ENCODE measurements around the gene ARHGEF17.
A peak's percentile ranks its signal among the peaks of the same experiment; 100 is the strongest.

Gene ARHGEF17

GRCh38 chr11:73291196-73291595 lies 16.9 kb upstream of the ARHGEF17 start:
- no peak for DNase-seq (ENCODE audit: low read depth in 1 of 2, low spot score in 1 of 2)

GRCh38 chr11:73291781-73292524 lies 16.1 kb upstream of the ARHGEF17 start:
- no peak for DNase-seq (ENCODE audit: low read depth in 1 of 2, low spot score in 1 of 2)

- DNase-seq (ENCODE audit: low read depth in 1 of 2, low spot score in 1 of 2) = no peak
Measured at GRCh38 chr11:73292525-73292894, 15.6 kb upstream of the ARHGEF17 start.

GRCh38 chr11:73293356-73293936 lies 14.6 kb upstream of the ARHGEF17 start:
- no peak for DNase-seq (ENCODE audit: low read depth in 1 of 2, low spot score in 1 of 2)

- DNase-seq (ENCODE audit: low read depth in 1 of 2, low spot score in 1 of 2) = no peak
Measured at GRCh38 chr11:73294604-73295003, 13.5 kb upstream of the ARHGEF17 start.

- DNase-seq (ENCODE audit: low read depth in 1 of 2, low spot score in 1 of 2) = peak; percentile 56 to 77
Measured at GRCh38 chr11:73295241-73295995, 12.7 kb upstream of the ARHGEF17 start.

GRCh38 chr11:73295996-73296318 lies 12.1 kb upstream of the ARHGEF17 start:
- DNase-seq (ENCODE audit: low read depth in 1 of 2, low spot score in 1 of 2) = no peak

GRCh38 chr11:73296501-73297230 lies 11.4 kb upstream of the ARHGEF17 start:
- no peak for DNase-seq (ENCODE audit: low read depth in 1 of 2, low spot score in 1 of 2)

- no peak for DNase-seq (ENCODE audit: low read depth in 1 of 2, low spot score in 1 of 2)
Measured at GRCh38 chr11:73297231-73297590, 10.9 kb upstream of the ARHGEF17 start.

GRCh38 chr11:73297702-73298101 lies 10.4 kb upstream of the ARHGEF17 start:
- DNase-seq (ENCODE audit: low read depth in 1 of 2, low spot score in 1 of 2) = no peak

GRCh38 chr11:73298233-73298632 lies 9.8 kb upstream of the ARHGEF17 start:
- no peak for DNase-seq (ENCODE audit: low read depth in 1 of 2, low spot score in 1 of 2)

- no peak for DNase-seq (ENCODE audit: low read depth in 1 of 2, low spot score in 1 of 2)
Measured at GRCh38 chr11:73299751-73300150, 8.3 kb upstream of the ARHGEF17 start.

GRCh38 chr11:73306069-73306841 lies 1.8 kb upstream of the ARHGEF17 start:
- DNase-seq (ENCODE audit: low read depth in 1 of 2, low spot score in 1 of 2) = no peak

- DNase-seq (ENCODE audit: low read depth in 1 of 2, low spot score in 1 of 2) = no peak
Measured at GRCh38 chr11:73306977-73307322, 1.1 kb upstream of the ARHGEF17 start.

GRCh38 chr11:73307323-73308002 lies 613 bp upstream of the ARHGEF17 start:
- DNase-seq (ENCODE audit: low read depth in 1 of 2, low spot score in 1 of 2) = peak; percentile 83 to 84

- DNase-seq (ENCODE audit: low read depth in 1 of 2, low spot score in 1 of 2) = no peak
Measured at GRCh38 chr11:73308961-73309919, 1.2 kb downstream of the ARHGEF17 start.

GRCh38 chr11:73310076-73310475 lies 2.0 kb downstream of the ARHGEF17 start:
- no peak for DNase-seq (ENCODE audit: low read depth in 1 of 2, low spot score in 1 of 2)

- no peak for DNase-seq (ENCODE audit: low read depth in 1 of 2, low spot score in 1 of 2)
Measured at GRCh38 chr11:73310661-73311393, 2.8 kb downstream of the ARHGEF17 start.

- DNase-seq (ENCODE audit: low read depth in 1 of 2, low spot score in 1 of 2) = no peak
Measured at GRCh38 chr11:73311394-73311869, 3.4 kb downstream of the ARHGEF17 start.
